Brain microvascular endothelial cell (primary cell): Measurements from ENCODE around the gene ZNF70.
A peak's percentile ranks its signal among the peaks of the same experiment; 100 is the strongest.

Experiments used
- DNase-seq: peaks from one replicate; pipeline ENCODE4 v3.0.0-alpha.2; 2020
- H3K27ac ChIP-seq: fragments of 250-450 bp; sonication (Bioruptor Pico); 2 replicates; pipeline ENCODE4 v1.5.1; 2020; ENCODE audit warnings: mild to moderate bottlenecking, moderate library complexity
- H3K27me3 ChIP-seq: fragments of 250-450 bp; sonication (Bioruptor Pico); replicated peaks from 2 replicates; pipeline ENCODE4 v1.5.1; 2020; ENCODE audit warnings: mild to moderate bottlenecking
- H3K36me3 ChIP-seq: fragments of 250-450 bp; sonication (Bioruptor Pico); replicated peaks from 2 replicates; pipeline ENCODE4 v1.5.1; 2020; ENCODE audit warnings: mild to moderate bottlenecking
- H3K4me3 ChIP-seq: 2 replicates; pipeline ENCODE4 v1.5.1; 2011; ENCODE audit warnings: low read depth, mild to moderate bottlenecking, control low read depth, low read length, moderate library complexity
- in situ Hi-C: cut with HindIII; loops from 2 replicates; pipeline ENCODE4 v1.10.0; 2017; ENCODE audit warnings: low sequenced_read_pairs, low pct_ligation_motif_present
- TF ChIP-seq, protein P1 (sequence below): IDR thresholded peaks from 2 replicates; pipeline ENCODE4 v1.5.1; 2011; ENCODE audit warnings: low read depth, mild to moderate bottlenecking, moderate library complexity, low read length, control low read depth, inconsistent platforms; ENCODE audit errors: missing control alignments

The ZNF70 gene

DNA sequence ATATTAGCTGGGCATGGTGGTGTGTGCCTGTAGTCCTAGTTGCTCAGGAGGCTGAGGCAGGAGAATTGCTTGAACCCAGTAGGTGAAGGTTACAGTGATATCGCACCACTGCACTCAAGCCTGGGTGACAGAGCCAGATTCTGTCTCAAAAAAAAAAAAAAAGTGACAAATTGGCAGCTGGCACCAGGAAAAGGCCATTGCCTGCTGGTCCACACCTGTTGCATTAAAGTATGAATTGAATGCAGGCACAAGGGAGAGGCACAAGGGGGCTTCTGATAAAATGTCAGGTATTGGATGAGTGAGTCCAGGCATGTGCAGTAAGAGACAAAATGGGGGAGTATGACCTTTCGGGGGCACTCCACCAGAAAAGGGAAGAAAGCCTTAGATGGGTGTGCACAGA, 28.2 kb downstream of the ZNF70 start:
- in situ Hi-C loops = no loop called here
- no peaks in the 10 kb centered on the region for H3K36me3 ChIP-seq
- H3K27me3 ChIP-seq = no peaks in the 10 kb centered on the region
- TF ChIP-seq, protein P1, sequence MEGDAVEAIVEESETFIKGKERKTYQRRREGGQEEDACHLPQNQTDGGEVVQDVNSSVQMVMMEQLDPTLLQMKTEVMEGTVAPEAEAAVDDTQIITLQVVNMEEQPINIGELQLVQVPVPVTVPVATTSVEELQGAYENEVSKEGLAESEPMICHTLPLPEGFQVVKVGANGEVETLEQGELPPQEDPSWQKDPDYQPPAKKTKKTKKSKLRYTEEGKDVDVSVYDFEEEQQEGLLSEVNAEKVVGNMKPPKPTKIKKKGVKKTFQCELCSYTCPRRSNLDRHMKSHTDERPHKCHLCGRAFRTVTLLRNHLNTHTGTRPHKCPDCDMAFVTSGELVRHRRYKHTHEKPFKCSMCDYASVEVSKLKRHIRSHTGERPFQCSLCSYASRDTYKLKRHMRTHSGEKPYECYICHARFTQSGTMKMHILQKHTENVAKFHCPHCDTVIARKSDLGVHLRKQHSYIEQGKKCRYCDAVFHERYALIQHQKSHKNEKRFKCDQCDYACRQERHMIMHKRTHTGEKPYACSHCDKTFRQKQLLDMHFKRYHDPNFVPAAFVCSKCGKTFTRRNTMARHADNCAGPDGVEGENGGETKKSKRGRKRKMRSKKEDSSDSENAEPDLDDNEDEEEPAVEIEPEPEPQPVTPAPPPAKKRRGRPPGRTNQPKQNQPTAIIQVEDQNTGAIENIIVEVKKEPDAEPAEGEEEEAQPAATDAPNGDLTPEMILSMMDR = no peak
- DNase-seq = no peak
- H3K27ac ChIP-seq = no peak overlapping the region
- H3K4me3 ChIP-seq = no peak overlapping the region

DNA sequence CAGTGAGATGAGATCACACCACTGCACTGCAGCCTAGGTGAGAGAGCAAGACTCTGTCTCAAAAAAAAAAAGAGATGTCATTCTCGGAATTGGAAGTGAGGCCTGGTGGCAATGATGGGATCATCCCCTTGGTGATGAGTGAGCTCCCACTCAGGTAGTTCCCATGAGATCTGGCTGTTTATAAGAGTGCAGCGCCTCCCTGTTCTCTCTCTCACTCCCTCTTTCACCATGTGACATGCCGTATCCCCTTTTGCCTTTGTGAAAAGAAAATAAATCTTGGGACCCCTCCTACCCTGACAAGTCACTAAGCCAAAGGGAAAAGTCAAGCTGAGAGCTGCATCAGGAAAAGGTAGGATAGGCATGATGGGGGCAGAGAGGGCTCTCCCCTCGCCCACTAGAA, 28.8 kb downstream of the ZNF70 start:
- no peak for DNase-seq
- Histone ChIP-seq H3K36me3 (no peaks in the 10 kb centered on the region), H3K4me3 (no peak overlapping the region), H3K27me3 (no peaks in the 10 kb centered on the region), H3K27ac (no peak overlapping the region)
- TF ChIP-seq, protein P1 = no peak
- in situ Hi-C loops = no loop called here

DNA sequence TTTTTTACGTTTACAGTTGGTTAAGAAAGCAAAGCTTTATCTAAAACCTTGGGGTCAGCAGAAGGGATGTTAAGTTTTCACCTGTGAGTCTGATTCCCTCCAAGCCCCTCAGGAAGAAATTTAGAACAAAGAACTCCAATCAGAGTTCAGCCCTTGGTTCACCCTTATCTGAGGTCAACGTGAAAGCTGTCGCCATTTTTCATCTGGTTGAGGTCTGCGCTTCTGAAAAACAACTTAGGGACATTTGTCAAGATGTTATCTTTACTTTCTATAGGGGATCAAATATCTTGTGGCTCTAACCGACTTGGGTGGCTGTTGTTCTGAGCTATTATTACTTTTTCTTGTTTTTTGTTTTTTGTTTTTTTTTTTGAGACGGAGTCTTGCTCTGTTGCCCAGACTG, 30.1 kb downstream of the ZNF70 start:
- no peak for DNase-seq
- Histone ChIP-seq H3K27ac (no peak overlapping the region), H3K27me3 (no peaks in the 10 kb centered on the region), H3K36me3 (no peaks in the 10 kb centered on the region), H3K4me3 (no peak overlapping the region)
- TF ChIP-seq, protein P1 = no peak
- in situ Hi-C loops = no loop called here

DNA sequence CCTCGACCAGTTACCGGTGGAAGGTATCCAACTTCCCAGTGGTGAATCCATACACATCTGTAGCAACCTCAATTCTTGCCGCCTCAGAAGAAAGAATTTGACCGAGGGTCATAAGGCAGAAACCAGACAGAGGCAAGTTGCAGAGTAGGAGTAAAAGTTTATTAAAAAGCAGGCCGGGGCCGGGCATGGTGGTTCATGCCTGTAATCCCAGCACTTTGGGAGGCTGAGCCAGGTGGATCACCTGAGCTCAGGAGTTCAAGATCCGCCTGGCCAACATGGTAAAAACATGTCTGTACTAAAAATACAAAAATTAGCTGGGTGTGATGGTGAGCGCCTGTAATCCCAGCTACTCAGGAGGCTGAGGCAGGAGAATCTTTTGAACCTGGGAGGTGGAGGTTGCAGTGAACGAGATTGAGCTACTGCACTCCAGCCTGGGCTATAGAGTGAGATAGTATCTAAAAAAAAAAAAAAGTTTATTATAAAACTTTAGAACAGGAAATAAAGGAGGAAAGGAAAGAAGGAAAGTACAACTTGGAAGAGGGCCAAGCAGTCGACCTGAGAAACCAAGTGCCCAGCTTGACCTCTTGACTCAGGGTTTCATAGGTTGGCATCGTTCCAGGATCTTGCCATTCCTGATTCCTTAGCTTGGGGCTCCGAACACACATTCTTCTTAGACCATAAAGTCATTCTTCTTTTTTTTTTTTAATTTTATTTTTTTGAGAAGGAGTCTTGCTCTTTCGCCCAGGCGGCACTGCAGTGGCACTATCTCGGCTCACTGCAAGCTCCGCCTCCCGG, 32.3 kb downstream of the ZNF70 start:
- H3K27me3 ChIP-seq = no peaks in the 10 kb centered on the region
- no peak for DNase-seq
- no peak overlapping the region for H3K4me3 ChIP-seq
- TF ChIP-seq, protein P1 = no peak
- no peak overlapping the region for H3K27ac ChIP-seq
- in situ Hi-C loops = no loop called here
- H3K36me3 ChIP-seq = peaks cover 5% of the 10 kb centered on the region

DNA sequence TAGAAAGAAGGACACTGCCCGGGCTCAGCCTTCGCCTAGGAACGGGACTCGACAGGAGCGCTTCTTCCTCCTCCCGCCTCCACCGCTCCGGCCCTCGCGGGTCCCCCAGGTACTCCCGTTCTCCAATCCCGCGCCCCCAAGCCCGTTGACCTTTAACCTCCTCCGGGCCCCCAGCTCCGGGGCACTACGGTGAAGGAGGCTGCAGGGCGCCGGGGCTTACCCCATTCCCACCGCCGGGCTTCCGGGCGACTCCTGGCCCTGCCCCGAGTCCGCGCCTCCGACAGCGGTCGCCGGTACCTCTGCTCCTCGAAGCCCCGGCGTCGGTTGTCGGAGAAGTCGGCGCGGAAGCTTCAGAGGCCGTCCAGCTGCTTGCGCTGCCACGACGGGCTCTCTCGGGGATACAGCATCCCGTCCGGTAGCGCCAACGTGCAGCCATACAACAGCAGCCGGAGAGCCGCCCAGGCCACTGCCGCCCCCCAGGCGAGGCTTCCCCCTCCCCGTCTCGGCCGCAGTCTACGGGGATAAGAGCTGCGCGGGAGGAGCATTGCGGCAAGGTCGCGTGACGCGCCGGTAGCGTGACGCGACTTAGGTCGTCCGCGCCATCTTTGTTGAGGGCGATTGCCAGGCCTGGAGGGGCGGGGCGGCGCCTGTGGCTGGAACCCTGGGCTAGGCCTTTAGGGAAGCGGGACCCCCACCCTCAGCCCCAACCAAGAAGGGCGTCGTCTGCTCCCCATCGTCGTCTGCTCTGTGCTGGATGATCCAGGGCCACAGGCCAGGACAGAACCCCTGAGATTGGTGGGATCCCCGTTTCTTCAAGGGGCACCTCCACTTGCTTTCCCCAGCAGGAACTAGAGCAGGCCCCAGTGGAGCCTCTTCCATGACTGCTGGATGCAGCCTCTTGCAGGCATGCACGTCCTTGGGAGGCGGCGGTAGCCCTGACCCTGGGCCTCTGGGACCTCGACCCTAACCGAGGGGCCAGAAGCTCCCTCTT, 33.8 kb downstream of the ZNF70 start:
- TF ChIP-seq, protein P1 = no peak
- peaks cover 7% of the 10 kb centered on the region for H3K36me3 ChIP-seq
- peak; percentile 65 for DNase-seq
- peak overlapping the region; percentile 88 for H3K4me3 ChIP-seq
- no peaks in the 10 kb centered on the region for H3K27me3 ChIP-seq
- in situ Hi-C loops = no loop called here
- peak overlapping the region; percentile 59 for H3K27ac ChIP-seq
